HG03432 (cell line): ENCODE data around the gene NAA25.
"Not testable (repeated sequence)": the region's sequence is repeated elsewhere in the genome, so short reads cannot be mapped to it uniquely, and the experiment has no call there.

Experiments
- ATAC-seq: cut with Tn5 transposase; IDR thresholded peaks from one replicate; pipeline ENCODE4 v1.9.1; 2021; ENCODE audit warnings: mild to moderate bottlenecking, moderate library complexity; ENCODE audit not compliant: unreplicated experiment

NAA25 gene

GRCh38 chr12:112066566-112066965 is 42.0 kb downstream of the NAA25 start:
- ATAC-seq = no peak

- no peak for ATAC-seq
These were observed 45.3 kb downstream of the NAA25 start for GRCh38 chr12:112063273-112063672.

GRCh38 chr12:112061137-112061536 is 47.4 kb downstream of the NAA25 start:
- no peak for ATAC-seq

- no peak for ATAC-seq
These were observed 59.2 kb downstream of the NAA25 start for GRCh38 chr12:112049351-112049750.

GRCh38 chr12:112046003-112046402 is 62.6 kb downstream of the NAA25 start:
- ATAC-seq = no peak

GRCh38 chr12:112036614-112037013 is 72.0 kb downstream of the NAA25 start:
- ATAC-seq = not testable (repeated sequence)

- no peak for ATAC-seq
These were observed 73.3 kb downstream of the NAA25 start for GRCh38 chr12:112035219-112035785.

GRCh38 chr12:112032292-112032691 is 76.3 kb downstream of the NAA25 start:
- ATAC-seq = no peak

- no peak for ATAC-seq
These were observed 77.1 kb downstream of the NAA25 start for GRCh38 chr12:112031472-112031871.

- ATAC-seq = no peak
These were observed 79.3 kb downstream of the NAA25 start for GRCh38 chr12:112029301-112029700.

- ATAC-seq = no peak
These were observed 82.7 kb downstream of the NAA25 start for GRCh38 chr12:112025808-112026375.

- ATAC-seq = no peak
These were observed 84.7 kb downstream of the NAA25 start for GRCh38 chr12:112023759-112024396.

GRCh38 chr12:112022241-112023016 is 86.2 kb downstream of the NAA25 start:
- no peak for ATAC-seq

- ATAC-seq = no peak
These were observed 87.6 kb downstream of the NAA25 start for GRCh38 chr12:112020947-112021457.

- ATAC-seq = no peak
These were observed 89.9 kb downstream of the NAA25 start for GRCh38 chr12:112018571-112019237.

- no peak for ATAC-seq
These were observed 91.5 kb downstream of the NAA25 start for GRCh38 chr12:112017041-112017440.

- no peak for ATAC-seq
These were observed 92.6 kb downstream of the NAA25 start for GRCh38 chr12:112015938-112016337.

GRCh38 chr12:112013601-112014402 is 94.8 kb downstream of the NAA25 start:
- ATAC-seq = peak; percentile 26

- ATAC-seq = peak; percentile 75
These were observed 95.6 kb downstream of the NAA25 start, which contains the start of the genes ERP29 and TMEM116 for GRCh38 chr12:112012775-112013600. TSS of gene ERP29 (plus strand) at chr12:112013426. CDS start at chr12:112013466, 40 bp downstream. TSS of gene TMEM116 (minus strand) at chr12:112013165. CDS start at chr12:112005270, 7,895 bp downstream.
